Heart left ventricle (tissue), 16 donors: ENCODE data around the gene NUMA1. TPM values are rescaled to one million over a fixed set of nuclear protein-coding genes. Genes with fewer than 3 reads are reported as not detected.

Source experiments
- ATAC-seq, 4 donors: fragments of 200-7000 bp; cut with Tn5 transposase; one replicate each; pipeline ENCODE4 v1.9.1; 2020 to 2022; ENCODE audit warnings: moderate library complexity in 4 of 4, mild to moderate bottlenecking in 3 of 4, moderate number of reproducible peaks in 1 of 4
- DNase-seq, 5 donors: peaks; one replicate each; pipeline ENCODE4 v3.0.0-alpha.2; 2020
- H3K27ac ChIP-seq, 12 donors: fragments of 200-600 bp; sonication (generic) in 4 of 12; one replicate each; pipeline versions ENCODE4 v1.5.0 to v1.8.0; 2016 to 2022; ENCODE audit warnings: mild to moderate bottlenecking in 2 of 12
- H3K27me3 ChIP-seq, 9 donors: fragments of 200-600 bp; sonication (generic) in 2 of 9; one replicate each; pipeline versions ENCODE4 v1.5.1 to v1.8.0; 2016 to 2022; ENCODE audit warnings: mild to moderate bottlenecking in 3 of 9
- H3K36me3 ChIP-seq, 9 donors: fragments of 200-600 bp; sonication (generic) in 2 of 9; one replicate each; pipeline versions ENCODE4 v1.5.0 to v1.8.0; 2018 to 2022; ENCODE audit warnings: mild to moderate bottlenecking in 2 of 9
- H3K4me1 ChIP-seq, 12 donors: fragments of 200-600 bp; sonication (generic) in 4 of 12; one replicate each; pipeline versions ENCODE4 v1.5.0 to v1.8.0; 2016 to 2022; ENCODE audit warnings: mild to moderate bottlenecking in 3 of 12
- H3K4me3 ChIP-seq, 12 donors: fragments of 200-600 bp; sonication (generic) in 4 of 12; one replicate each; pipeline versions ENCODE4 v1.5.0 to v1.8.0; 2017 to 2022; ENCODE audit warnings: mild to moderate bottlenecking in 9 of 12, moderate library complexity in 4 of 12
- H3K9me3 ChIP-seq, 12 donors: fragments of 200-600 bp; sonication (generic) in 4 of 12; one replicate each; pipeline versions ENCODE4 v1.5.0 to v1.8.0; 2016 to 2022; ENCODE audit warnings: mild to moderate bottlenecking in 1 of 12
- POLR2A ChIP-seq, 2 donors: fragments of 450-650 bp; IDR thresholded peaks; one replicate each; pipeline ENCODE4 v1.6.1; 2017; ENCODE audit warnings: antibody characterized with exemption in 2 of 2, mild to moderate bottlenecking in 2 of 2, moderate library complexity in 2 of 2
- WGBS, 4 donors: extraction: QIAGEN DNeasy Blood & Tissue Kit in 2 of 4; methylation state at CpG; one replicate each; pipeline versions ENCODE4 v1.1.5 to v1.1.7; 2013 to 2018; 5-methylcytosine and 5-hydroxymethylcytosine counted together
- intact Hi-C, 10 donors: fragments of 100-400 bp; cut with DNase I; formaldehyde crosslinking; loops; one replicate each; pipeline versions ENCODE4 v1.11.1 to v1.14.2; 2022
- polyA plus RNA-seq, 2 donors: library from polyadenylated mRNA; stranded (reverse); fragments of 200-250 nt; gene quantifications; one replicate each; pipeline ENCODE4 v1.2.3, GENCODE V29; 2013
- total RNA-seq, 9 donors: library from RNA; depleted of rRNA in 2 of 9; stranded (reverse); fragments of >200 nt in 2 of 9; fragmentation: NEBNext Ultra II Directional in 3 of 9; extraction: Animal tissue kit (Norgen Biotek cat#: 25700) in 3 of 9; gene quantifications; one replicate each; pipeline versions ENCODE4 v1.1.0 to v1.2.4, GENCODE V29; 2016 to 2023
- TF ChIP-seq, protein P1 (sequence below), 12 donors: fragments of 200-600 bp; sonication (generic) in 4 of 12; IDR thresholded peaks; one replicate each; pipeline versions ENCODE4 v1.5.0 to v1.8.0; 2018 to 2022; ENCODE audit warnings: antibody characterized with exemption in 12 of 12, mild to moderate bottlenecking in 5 of 12
- donor health status: ischemic (EF 13 %, LVEDD 7.1; RV severe dilation, severe dysfunction).
- donor health status: healthy with polysubstance abuse.
- donor health status: DM: no; HTN: yes; CAD: no.
- donor health status: DM: no; HTN: no; CAD: no.
- donor health status: ischemic (EF 25% LVEDD 6.9; RV normal size, moderate dysfunction).
- donor health status: ischemic (EF 25% LVEDD 5.7; RV mildly dilated, moderate dysfunction).
- donor health status: healthy.
- donor health status: DM: yes; HTN: yes; CAD: no.
- donor health status: ischemic (EF 35%, LVEDD 5.7; RV mildly dilated, moderate dysfunction).
- donor health status: nonischemic (EF 11% LVEDD 7.7; RV severe dilation, severe dysfunction).
- donor health status: DM: yes; HTN: yes; CAD: no.
- donor health status: PGD.
- donor health status: ischemic (EF 29% LVEDD 5.4; RV normal size, mild dysfunction).
- donor health status: nonischemic (EF 23%, LVEDD 6.1; RV moderate dilation, normal function).

Gene NUMA1
- total and polyA plus RNA-seq, 11 donors = 62.7 to 193 (median 101) TPM

DNA sequence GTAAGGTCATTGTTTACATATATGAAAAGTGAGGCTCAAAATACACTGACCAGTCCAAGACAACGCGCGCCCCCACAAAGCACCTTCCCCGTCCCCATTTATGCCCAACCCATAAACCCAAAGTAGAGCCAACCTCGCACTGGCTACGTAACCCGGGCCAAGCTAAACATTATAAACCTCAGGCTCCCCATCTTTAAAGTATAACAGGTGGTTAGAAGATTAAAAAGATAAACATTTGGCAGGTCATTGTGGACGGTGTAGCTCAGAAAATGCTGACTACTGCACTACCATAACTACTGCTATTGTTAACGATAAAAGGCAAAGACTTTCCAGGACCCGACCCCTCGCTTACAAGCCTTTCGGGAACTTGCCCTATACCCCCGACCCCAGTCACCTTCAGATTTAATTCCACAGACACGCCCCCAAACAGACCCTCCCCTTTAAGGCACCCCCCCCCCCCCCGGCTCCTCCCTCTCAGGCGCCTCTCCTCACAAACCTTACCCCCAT is 470 bp downstream of the NUMA1 start:
- intact Hi-C loops = loop anchor here (1.0 to 5.0 kb wide), 8 partner anchors 23 to 43 kb away; partner anchors contain the start of genes ANAPC15 (in 3 of the 10) and LAMTOR1 (in 1 of the 10)
- peaks cover 0 to 4% (median 0%) of the 10 kb centered on the region in 9 donors for H3K36me3 ChIP-seq
- peak overlapping the region; percentile 81 to 93 (median 87) for H3K27ac ChIP-seq
- H3K4me1 ChIP-seq = peaks cover 0 to 49% (median 16%) of the 10 kb centered on the region in 12 donors
- H3K27me3 ChIP-seq = no peaks in the 10 kb centered on the region
- no peak for DNase-seq
- peak overlapping the region; percentile 70 to 94 (median 82) for H3K4me3 ChIP-seq
- peak in 3 of 4 donors; percentile 6 to 54 (median 19) for ATAC-seq
- H3K9me3 ChIP-seq = no peaks in the 10 kb centered on the region
- TF ChIP-seq, protein P1, sequence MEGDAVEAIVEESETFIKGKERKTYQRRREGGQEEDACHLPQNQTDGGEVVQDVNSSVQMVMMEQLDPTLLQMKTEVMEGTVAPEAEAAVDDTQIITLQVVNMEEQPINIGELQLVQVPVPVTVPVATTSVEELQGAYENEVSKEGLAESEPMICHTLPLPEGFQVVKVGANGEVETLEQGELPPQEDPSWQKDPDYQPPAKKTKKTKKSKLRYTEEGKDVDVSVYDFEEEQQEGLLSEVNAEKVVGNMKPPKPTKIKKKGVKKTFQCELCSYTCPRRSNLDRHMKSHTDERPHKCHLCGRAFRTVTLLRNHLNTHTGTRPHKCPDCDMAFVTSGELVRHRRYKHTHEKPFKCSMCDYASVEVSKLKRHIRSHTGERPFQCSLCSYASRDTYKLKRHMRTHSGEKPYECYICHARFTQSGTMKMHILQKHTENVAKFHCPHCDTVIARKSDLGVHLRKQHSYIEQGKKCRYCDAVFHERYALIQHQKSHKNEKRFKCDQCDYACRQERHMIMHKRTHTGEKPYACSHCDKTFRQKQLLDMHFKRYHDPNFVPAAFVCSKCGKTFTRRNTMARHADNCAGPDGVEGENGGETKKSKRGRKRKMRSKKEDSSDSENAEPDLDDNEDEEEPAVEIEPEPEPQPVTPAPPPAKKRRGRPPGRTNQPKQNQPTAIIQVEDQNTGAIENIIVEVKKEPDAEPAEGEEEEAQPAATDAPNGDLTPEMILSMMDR (IDR thresholded peaks at IDR 0.05) = no peak
- TF ChIP-seq POLR2A (IDR thresholded peaks at IDR 0.05) = no peak
- WGBS, 4 donors = 6 to 12% (median 9%) methylated on average over 15 to 16 of the region's 16 CpGs

GRCh38 chr11:72078477-72078876 is 1.9 kb downstream of the NUMA1 start:
- intact Hi-C loops = loop anchor here in 3 of 10 donors (2.0 to 5.0 kb wide), 2 partner anchors 36 to 38 kb away; no protein-coding TSS in a partner anchor
- ATAC-seq = no peak
- Histone ChIP-seq H3K27me3 (no peaks in the 10 kb centered on the region), H3K4me3 (peak overlapping the region in 1 of 12 donors; percentile 94), H3K27ac (peak overlapping the region in 3 of 12 donors; percentile 40 to 93 (median 86)), H3K4me1 (peaks cover 0 to 51% (median 16%) of the 10 kb centered on the region in 12 donors), H3K36me3 (peaks cover 0 to 3% (median 0%) of the 10 kb centered on the region in 9 donors), H3K9me3 (no peaks in the 10 kb centered on the region)
- 81 to 86% (median 84%) methylated on average over 6 of the region's 6 CpGs for WGBS, 4 donors
- TF ChIP-seq, protein P1 (IDR thresholded peaks at IDR 0.05) = no peak
- no peak for TF ChIP-seq POLR2A (IDR thresholded peaks at IDR 0.05)
- no peak for DNase-seq

GRCh38 chr11:72075756-72076155 is 4.6 kb downstream of the NUMA1 start:
- ATAC-seq (no peak), DNase-seq (no peak)
- H3K9me3 ChIP-seq = no peaks in the 10 kb centered on the region
- no peaks in the 10 kb centered on the region for H3K27me3 ChIP-seq
- H3K4me3 ChIP-seq = no peak overlapping the region
- intact Hi-C loops = loop anchor here in 2 of 10 donors (5.0 kb wide), 1 partner anchor 33 kb away; no protein-coding TSS in a partner anchor
- 80 to 95% (median 92%) methylated on average over 4 of the region's 4 CpGs for WGBS, 4 donors
- peaks cover 0 to 52% (median 11%) of the 10 kb centered on the region in 12 donors for H3K4me1 ChIP-seq
- TF ChIP-seq, protein P1 (IDR thresholded peaks at IDR 0.05) = no peak
- TF ChIP-seq POLR2A (IDR thresholded peaks at IDR 0.05) = no peak
- H3K27ac ChIP-seq = no peak overlapping the region
- peaks cover 0 to 3% (median 0%) of the 10 kb centered on the region in 9 donors for H3K36me3 ChIP-seq

- Histone ChIP-seq H3K27me3 (no peaks in the 10 kb centered on the region), H3K27ac (peak overlapping the region in 1 of 12 donors; percentile 70), H3K9me3 (no peaks in the 10 kb centered on the region), H3K4me3 (peak overlapping the region in 1 of 12 donors; percentile 16), H3K36me3 (peaks cover 0 to 3% (median 0%) of the 10 kb centered on the region in 9 donors), H3K4me1 (peaks cover 4 to 59% (median 17%) of the 10 kb centered on the region in 12 donors)
- TF ChIP-seq POLR2A (IDR thresholded peaks at IDR 0.05) = no peak
- TF ChIP-seq, protein P1 (IDR thresholded peaks at IDR 0.05) = peak in 1 of 12 donors; percentile 18
- WGBS, 4 donors = 94 to 100% (median 95%) methylated on average over 1 of the region's 1 CpG
- no peak for DNase-seq
- intact Hi-C loops = loop anchor here in 2 of 10 donors (5.0 kb wide), 1 partner anchor 33 kb away; no protein-coding TSS in a partner anchor
- ATAC-seq = no peak
These were observed 5.2 kb downstream of the NUMA1 start for GRCh38 chr11:72075109-72075508.
